ENCODE results near the gene MGAT4C.

The MGAT4C gene

DNA sequence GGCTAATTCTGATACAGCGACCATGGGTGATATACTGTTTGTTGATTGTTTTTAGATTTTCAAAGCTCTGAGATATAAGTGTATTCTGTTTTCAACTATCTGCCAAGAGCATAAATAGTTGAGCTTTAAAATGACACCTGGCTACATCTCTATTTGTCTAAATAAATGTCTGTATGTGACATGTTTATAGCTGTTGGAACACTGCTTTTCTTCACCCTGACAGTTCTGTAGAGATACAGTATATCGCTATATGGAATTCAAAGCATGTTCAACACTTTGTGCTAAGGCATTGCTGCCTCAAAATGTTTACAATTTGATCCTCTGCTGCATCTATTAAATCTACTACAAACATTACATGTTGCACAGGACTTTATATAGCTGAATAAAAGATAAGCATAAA, 27.4 kb upstream of the MGAT4C start:
- no peak overlapping the region for H4K8ac ChIP-seq (ENCODE audit: low read depth, low read length)
- no peak overlapping the region for H3K23ac ChIP-seq (ENCODE audit: low read length)
- H3K9ac ChIP-seq (ENCODE audit: low read length), result no peak overlapping the region
- no peak overlapping the region for H3K18ac ChIP-seq (ENCODE audit: low read length)
- H3K4me1 ChIP-seq (ENCODE audit: control insufficient read depth, low read depth, low read length), result no peaks in the 10 kb centered on the region
- H3K56ac ChIP-seq (ENCODE audit: low read length), result no peak overlapping the region
- no peak overlapping the region for H2BK15ac ChIP-seq (replicated peaks; ENCODE audit: low read depth)
- H3K36me3 ChIP-seq (ENCODE audit: control insufficient read depth, insufficient read depth, low read length), result no peaks in the 10 kb centered on the region
- no peak overlapping the region for H3K4me2 ChIP-seq (ENCODE audit: low read length)
- no peaks in the 10 kb centered on the region for H3K79me1 ChIP-seq (ENCODE audit: low read length)
- H2BK120ac ChIP-seq (ENCODE audit: low read depth, low read length), result no peak overlapping the region
- H2BK5ac ChIP-seq (ENCODE audit: low read length), result no peak overlapping the region
- H3K4me3 ChIP-seq (ENCODE audit: low read length), result no peak overlapping the region
- no peak overlapping the region for H4K5ac ChIP-seq (ENCODE audit: low read length)
- no peaks in the 10 kb centered on the region for H3K27me3 ChIP-seq (ENCODE audit: insufficient read depth, low read length, poor library complexity)
- H3K79me2 ChIP-seq (ENCODE audit: control insufficient read depth, insufficient read depth, low read length), result no peaks in the 10 kb centered on the region
- H3K27ac ChIP-seq (ENCODE audit: low read depth, low read length), result no peak overlapping the region
- no CpG with 5 or more reads among the region's 2 CpGs for WGBS (ENCODE audit: extremely low coverage, insufficient coverage, low lambda C conversion rate)
- H3K4ac ChIP-seq (ENCODE audit: low read depth, low read length), result no peak overlapping the region
- H2AK5ac ChIP-seq (ENCODE audit: low read length), result no peak overlapping the region
- DNase-seq, result no peak

DNA sequence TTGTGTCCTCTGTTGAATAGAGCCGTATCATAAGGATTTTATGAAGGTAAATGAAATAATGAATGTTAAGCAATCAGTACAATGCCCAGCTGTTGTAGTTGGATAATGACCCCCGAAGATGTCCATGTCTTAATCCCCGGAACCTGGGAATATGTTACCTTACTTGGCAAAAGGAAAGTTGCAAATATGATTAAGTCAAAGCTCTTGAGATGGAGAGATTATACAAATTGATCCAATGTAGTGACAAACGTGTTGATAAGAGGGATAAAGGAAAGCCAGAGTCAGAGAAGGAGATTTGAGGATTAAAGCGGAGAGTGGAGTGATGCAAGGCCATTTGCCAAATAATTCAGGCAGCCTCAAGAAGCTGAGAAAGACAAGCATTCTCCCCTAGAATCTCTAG, 19.2 kb upstream of the MGAT4C start:
- DNase-seq, result peak; percentile 31
- no CpG with 5 or more reads among the region's 5 CpGs for WGBS (ENCODE audit: extremely low coverage, insufficient coverage, low lambda C conversion rate)
- H2AK5ac ChIP-seq (ENCODE audit: low read length), result no peak overlapping the region
- no peaks in the 10 kb centered on the region for H3K27me3 ChIP-seq (ENCODE audit: insufficient read depth, low read length, poor library complexity)
- no peak overlapping the region for H4K8ac ChIP-seq (ENCODE audit: low read depth, low read length)
- no peak overlapping the region for H2BK120ac ChIP-seq (ENCODE audit: low read depth, low read length)
- H3K36me3 ChIP-seq (ENCODE audit: control insufficient read depth, insufficient read depth, low read length), result no peaks in the 10 kb centered on the region
- H2BK15ac ChIP-seq (replicated peaks; ENCODE audit: low read depth), result no peak overlapping the region
- no peak overlapping the region for H3K4me3 ChIP-seq (ENCODE audit: low read length)
- no peak overlapping the region for H3K18ac ChIP-seq (ENCODE audit: low read length)
- no peak overlapping the region for H2BK5ac ChIP-seq (ENCODE audit: low read length)
- no peak overlapping the region for H3K4ac ChIP-seq (ENCODE audit: low read depth, low read length)
- no peaks in the 10 kb centered on the region for H3K4me1 ChIP-seq (ENCODE audit: control insufficient read depth, low read depth, low read length)
- no peak overlapping the region for H3K4me2 ChIP-seq (ENCODE audit: low read length)
- H3K9ac ChIP-seq (ENCODE audit: low read length), result no peak overlapping the region
- no peak overlapping the region for H3K23ac ChIP-seq (ENCODE audit: low read length)
- no peak overlapping the region for H3K56ac ChIP-seq (ENCODE audit: low read length)
- H4K5ac ChIP-seq (ENCODE audit: low read length), result no peak overlapping the region
- no peak overlapping the region for H3K27ac ChIP-seq (ENCODE audit: low read depth, low read length)
- no peaks in the 10 kb centered on the region for H3K79me1 ChIP-seq (ENCODE audit: low read length)
- no peaks in the 10 kb centered on the region for H3K79me2 ChIP-seq (ENCODE audit: control insufficient read depth, insufficient read depth, low read length)

GRCh38 chr12:86265329-86265695, 9.1 kb upstream of the MGAT4C start:
- H3K36me3 ChIP-seq (ENCODE audit: control insufficient read depth, insufficient read depth, low read length), result no peaks in the 10 kb centered on the region
- H4K5ac ChIP-seq (ENCODE audit: low read length), result no peak overlapping the region
- WGBS (ENCODE audit: extremely low coverage, insufficient coverage, low lambda C conversion rate), result no CpG with 5 or more reads among the region's 5 CpGs
- no peak overlapping the region for H3K27ac ChIP-seq (ENCODE audit: low read depth, low read length)
- H3K9ac ChIP-seq (ENCODE audit: low read length), result no peak overlapping the region
- no peak for DNase-seq
- H3K27me3 ChIP-seq (ENCODE audit: insufficient read depth, low read length, poor library complexity), result no peaks in the 10 kb centered on the region
- H3K4me3 ChIP-seq (ENCODE audit: low read length), result no peak overlapping the region
- H3K23ac ChIP-seq (ENCODE audit: low read length), result no peak overlapping the region
- H2AK5ac ChIP-seq (ENCODE audit: low read length), result no peak overlapping the region
- H3K79me2 ChIP-seq (ENCODE audit: control insufficient read depth, insufficient read depth, low read length), result no peaks in the 10 kb centered on the region
- no peak overlapping the region for H3K4me2 ChIP-seq (ENCODE audit: low read length)
- no peaks in the 10 kb centered on the region for H3K79me1 ChIP-seq (ENCODE audit: low read length)
- no peak overlapping the region for H2BK5ac ChIP-seq (ENCODE audit: low read length)
- no peak overlapping the region for H3K56ac ChIP-seq (ENCODE audit: low read length)
- no peak overlapping the region for H3K18ac ChIP-seq (ENCODE audit: low read length)
- H3K4ac ChIP-seq (ENCODE audit: low read depth, low read length), result no peak overlapping the region
- H2BK15ac ChIP-seq (replicated peaks; ENCODE audit: low read depth), result no peak overlapping the region
- no peak overlapping the region for H4K8ac ChIP-seq (ENCODE audit: low read depth, low read length)
- H3K4me1 ChIP-seq (ENCODE audit: control insufficient read depth, low read depth, low read length), result no peaks in the 10 kb centered on the region
- H2BK120ac ChIP-seq (ENCODE audit: low read depth, low read length), result no peak overlapping the region

DNA sequence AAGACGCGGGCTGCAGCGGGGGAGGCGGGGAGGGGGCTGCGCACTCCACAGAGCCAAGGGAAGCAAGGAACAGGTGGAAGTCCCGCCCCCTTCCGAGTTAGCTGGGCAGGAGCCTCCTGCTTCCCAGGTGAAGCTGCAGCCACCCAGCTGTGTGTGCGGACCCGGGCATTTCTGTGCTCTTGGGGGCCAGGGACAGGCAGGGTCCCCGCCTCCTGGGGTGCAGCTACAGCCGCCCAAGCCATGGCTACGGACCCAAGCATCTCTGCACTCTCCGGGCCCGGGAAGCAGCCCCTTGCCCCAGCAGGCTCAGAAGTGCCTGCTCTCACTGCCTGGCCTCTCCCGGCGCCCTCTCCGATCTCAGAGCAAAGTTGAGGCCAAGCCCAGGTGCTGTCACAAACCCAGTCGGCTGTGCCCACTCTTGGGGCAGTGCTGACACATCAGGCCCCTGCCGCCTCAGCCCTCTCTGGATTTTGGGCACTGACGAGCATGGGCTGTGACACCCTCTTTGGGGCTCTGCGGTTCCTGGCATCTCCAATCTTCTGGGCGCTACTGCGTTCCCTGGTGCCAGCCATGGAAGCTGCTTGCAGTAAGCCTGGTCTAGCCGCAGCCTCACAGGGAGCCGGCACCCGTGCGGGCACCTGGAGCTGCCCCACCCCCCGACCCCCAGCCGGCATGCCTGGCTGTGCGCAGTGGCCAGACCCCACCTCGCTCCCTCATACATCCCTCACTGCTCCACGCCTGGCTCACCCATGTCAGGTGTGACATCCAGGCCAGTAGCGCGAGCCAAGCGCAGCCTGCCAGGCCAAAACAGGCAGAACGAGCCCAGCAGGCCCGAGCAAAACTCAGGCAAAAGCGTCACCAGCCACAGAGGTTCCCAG, 8.5 kb upstream of the MGAT4C start:
- no peak overlapping the region for H3K23ac ChIP-seq (ENCODE audit: low read length)
- no peak overlapping the region for H2BK15ac ChIP-seq (replicated peaks; ENCODE audit: low read depth)
- no peak overlapping the region for H3K4me2 ChIP-seq (ENCODE audit: low read length)
- no peak overlapping the region for H3K27ac ChIP-seq (ENCODE audit: low read depth, low read length)
- no peak overlapping the region for H4K5ac ChIP-seq (ENCODE audit: low read length)
- no peak overlapping the region for H4K8ac ChIP-seq (ENCODE audit: low read depth, low read length)
- DNase-seq, result peak; percentile 36
- H3K56ac ChIP-seq (ENCODE audit: low read length), result peak overlapping the region; percentile 36
- H3K4me3 ChIP-seq (ENCODE audit: low read length), result no peak overlapping the region
- H3K4me1 ChIP-seq (ENCODE audit: control insufficient read depth, low read depth, low read length), result no peaks in the 10 kb centered on the region
- no peaks in the 10 kb centered on the region for H3K79me1 ChIP-seq (ENCODE audit: low read length)
- H3K4ac ChIP-seq (ENCODE audit: low read depth, low read length), result no peak overlapping the region
- no peaks in the 10 kb centered on the region for H3K36me3 ChIP-seq (ENCODE audit: control insufficient read depth, insufficient read depth, low read length)
- no peak overlapping the region for H3K18ac ChIP-seq (ENCODE audit: low read length)
- H3K9ac ChIP-seq (ENCODE audit: low read length), result peak overlapping the region; percentile 17
- H3K27me3 ChIP-seq (ENCODE audit: insufficient read depth, low read length, poor library complexity), result no peaks in the 10 kb centered on the region
- no peak overlapping the region for H2BK120ac ChIP-seq (ENCODE audit: low read depth, low read length)
- no peaks in the 10 kb centered on the region for H3K79me2 ChIP-seq (ENCODE audit: control insufficient read depth, insufficient read depth, low read length)
- no peak overlapping the region for H2BK5ac ChIP-seq (ENCODE audit: low read length)
- WGBS (ENCODE audit: extremely low coverage, insufficient coverage, low lambda C conversion rate), result no CpG with 5 or more reads among the region's 38 CpGs
- H2AK5ac ChIP-seq (ENCODE audit: low read length), result no peak overlapping the region

DNA sequence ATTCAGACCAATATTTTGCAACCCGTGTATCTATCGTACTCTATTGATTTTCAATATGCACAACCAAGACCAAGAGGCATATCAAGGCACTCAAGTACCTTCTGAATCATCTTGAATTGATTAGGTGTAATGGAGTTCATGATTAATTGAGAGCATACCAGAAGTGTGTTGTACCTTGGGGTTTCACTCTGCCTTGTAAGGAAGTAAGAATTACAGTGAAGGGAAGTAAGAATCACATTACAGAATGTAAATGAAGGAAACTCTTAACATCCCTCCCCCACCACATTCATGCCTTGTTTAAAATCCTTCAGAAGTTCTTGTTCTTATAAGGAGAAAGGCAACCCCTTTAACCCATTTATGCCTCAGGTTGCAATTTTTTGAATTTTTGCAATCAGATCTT, 5.4 kb upstream of the MGAT4C start:
- H3K27me3 ChIP-seq (ENCODE audit: insufficient read depth, low read length, poor library complexity), result no peaks in the 10 kb centered on the region
- no peaks in the 10 kb centered on the region for H3K4me1 ChIP-seq (ENCODE audit: control insufficient read depth, low read depth, low read length)
- H3K4me3 ChIP-seq (ENCODE audit: low read length), result no peak overlapping the region
- H2BK120ac ChIP-seq (ENCODE audit: low read depth, low read length), result no peak overlapping the region
- H3K4ac ChIP-seq (ENCODE audit: low read depth, low read length), result no peak overlapping the region
- H3K79me2 ChIP-seq (ENCODE audit: control insufficient read depth, insufficient read depth, low read length), result no peaks in the 10 kb centered on the region
- no CpG with 5 or more reads among the region's 2 CpGs for WGBS (ENCODE audit: extremely low coverage, insufficient coverage, low lambda C conversion rate)
- H4K5ac ChIP-seq (ENCODE audit: low read length), result no peak overlapping the region
- H3K56ac ChIP-seq (ENCODE audit: low read length), result no peak overlapping the region
- no peak overlapping the region for H3K18ac ChIP-seq (ENCODE audit: low read length)
- H4K8ac ChIP-seq (ENCODE audit: low read depth, low read length), result no peak overlapping the region
- peak; percentile 3 for DNase-seq
- no peak overlapping the region for H3K27ac ChIP-seq (ENCODE audit: low read depth, low read length)
- no peak overlapping the region for H3K23ac ChIP-seq (ENCODE audit: low read length)
- no peak overlapping the region for H3K9ac ChIP-seq (ENCODE audit: low read length)
- no peaks in the 10 kb centered on the region for H3K36me3 ChIP-seq (ENCODE audit: control insufficient read depth, insufficient read depth, low read length)
- no peak overlapping the region for H2AK5ac ChIP-seq (ENCODE audit: low read length)
- H2BK5ac ChIP-seq (ENCODE audit: low read length), result no peak overlapping the region
- no peak overlapping the region for H3K4me2 ChIP-seq (ENCODE audit: low read length)
- no peaks in the 10 kb centered on the region for H3K79me1 ChIP-seq (ENCODE audit: low read length)
- H2BK15ac ChIP-seq (replicated peaks; ENCODE audit: low read depth), result no peak overlapping the region

GRCh38 chr12:86261142-86261541, 5.0 kb upstream of the MGAT4C start:
- Histone ChIP-seq H3K56ac (ENCODE audit: low read length) (no peak overlapping the region), H4K5ac (ENCODE audit: low read length) (no peak overlapping the region), H3K27me3 (ENCODE audit: insufficient read depth, low read length, poor library complexity) (no peaks in the 10 kb centered on the region), H3K23ac (ENCODE audit: low read length) (no peak overlapping the region), H3K36me3 (ENCODE audit: control insufficient read depth, insufficient read depth, low read length) (no peaks in the 10 kb centered on the region), H3K4me1 (ENCODE audit: control insufficient read depth, low read depth, low read length) (no peaks in the 10 kb centered on the region), H3K9ac (ENCODE audit: low read length) (no peak overlapping the region), H2BK15ac (replicated peaks; ENCODE audit: low read depth) (no peak overlapping the region), H4K8ac (ENCODE audit: low read depth, low read length) (no peak overlapping the region), H3K4me3 (ENCODE audit: low read length) (no peak overlapping the region), H3K79me1 (ENCODE audit: low read length) (no peaks in the 10 kb centered on the region), H3K4ac (ENCODE audit: low read depth, low read length) (no peak overlapping the region), H2BK5ac (ENCODE audit: low read length) (no peak overlapping the region), H2BK120ac (ENCODE audit: low read depth, low read length) (no peak overlapping the region), H3K79me2 (ENCODE audit: control insufficient read depth, insufficient read depth, low read length) (no peaks in the 10 kb centered on the region), H3K18ac (ENCODE audit: low read length) (no peak overlapping the region), H2AK5ac (ENCODE audit: low read length) (no peak overlapping the region), H3K27ac (ENCODE audit: low read depth, low read length) (no peak overlapping the region), H3K4me2 (ENCODE audit: low read length) (no peak overlapping the region)
- WGBS (ENCODE audit: extremely low coverage, insufficient coverage, low lambda C conversion rate), result no CpG with 5 or more reads among the region's 1 CpG
- no peak for DNase-seq

Data from mesendoderm (in vitro differentiated cells).